GM18861 (cell line): ENCODE measurements around the gene ANKRD28.

ENCODE experiments used
- ATAC-seq: cut with Tn5 transposase; IDR thresholded peaks from one replicate; pipeline ENCODE4 v1.9.1; 2021; ENCODE audit not compliant: unreplicated experiment

Gene ANKRD28

DNA sequence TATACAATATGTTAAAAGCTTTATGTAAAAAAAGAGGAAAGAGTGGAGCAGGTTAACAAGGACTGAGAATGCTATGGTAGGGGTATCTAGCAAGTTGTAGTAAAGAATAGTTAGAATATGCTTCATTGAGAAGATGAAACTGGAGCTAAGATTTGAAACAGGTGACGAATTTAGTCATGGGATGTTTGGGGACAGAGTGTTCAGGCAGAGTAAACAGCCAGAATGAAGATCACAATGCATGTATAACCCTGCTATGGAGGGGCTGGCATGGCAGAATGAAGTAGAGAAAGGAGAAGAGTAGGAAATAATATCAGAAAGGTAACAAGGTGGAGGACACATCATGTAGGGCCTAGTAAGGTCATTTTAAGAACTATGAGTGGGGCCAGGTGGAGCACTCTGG lies 124.2 kb downstream of the ANKRD28 start:
- no peak for ATAC-seq

DNA sequence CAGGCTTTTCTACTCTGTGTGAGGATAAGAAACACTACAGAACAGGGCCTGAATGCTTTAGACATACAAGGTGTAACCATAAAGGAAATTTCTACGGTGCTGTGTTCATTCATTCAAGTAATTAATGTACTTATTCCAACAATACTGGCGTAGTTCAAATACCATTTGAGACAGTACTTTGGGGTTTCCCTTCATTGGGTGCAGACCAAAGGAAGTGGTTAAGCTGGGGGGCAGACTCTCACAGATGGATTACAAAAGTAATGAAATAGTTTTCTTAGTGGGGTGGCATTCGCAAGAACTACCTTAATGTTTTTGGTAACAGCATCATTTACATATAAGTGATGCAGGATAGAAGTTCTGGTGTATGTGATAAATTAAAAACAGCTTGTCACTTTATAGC lies 130.3 kb downstream of the ANKRD28 start:
- peak; percentile 54 for ATAC-seq

DNA sequence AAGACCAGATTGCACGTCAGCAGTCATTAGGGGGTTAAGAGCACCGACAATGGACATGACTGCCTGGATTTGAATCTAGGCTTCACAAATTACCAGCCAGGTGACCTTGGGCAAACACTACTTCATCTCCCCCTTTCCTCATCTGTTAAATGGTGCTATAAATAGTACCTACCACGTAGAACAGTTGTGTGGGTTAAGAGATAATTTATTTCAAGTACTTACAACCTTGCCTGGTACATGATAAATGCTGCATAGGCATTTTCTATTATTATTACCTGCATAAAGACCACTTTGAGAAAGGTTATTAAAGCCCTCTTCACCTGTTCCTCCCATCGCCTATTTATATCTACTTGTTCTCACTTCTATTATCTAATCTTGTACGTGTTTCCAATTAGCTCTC lies 131.5 kb downstream of the ANKRD28 start:
- ATAC-seq, result no peak

DNA sequence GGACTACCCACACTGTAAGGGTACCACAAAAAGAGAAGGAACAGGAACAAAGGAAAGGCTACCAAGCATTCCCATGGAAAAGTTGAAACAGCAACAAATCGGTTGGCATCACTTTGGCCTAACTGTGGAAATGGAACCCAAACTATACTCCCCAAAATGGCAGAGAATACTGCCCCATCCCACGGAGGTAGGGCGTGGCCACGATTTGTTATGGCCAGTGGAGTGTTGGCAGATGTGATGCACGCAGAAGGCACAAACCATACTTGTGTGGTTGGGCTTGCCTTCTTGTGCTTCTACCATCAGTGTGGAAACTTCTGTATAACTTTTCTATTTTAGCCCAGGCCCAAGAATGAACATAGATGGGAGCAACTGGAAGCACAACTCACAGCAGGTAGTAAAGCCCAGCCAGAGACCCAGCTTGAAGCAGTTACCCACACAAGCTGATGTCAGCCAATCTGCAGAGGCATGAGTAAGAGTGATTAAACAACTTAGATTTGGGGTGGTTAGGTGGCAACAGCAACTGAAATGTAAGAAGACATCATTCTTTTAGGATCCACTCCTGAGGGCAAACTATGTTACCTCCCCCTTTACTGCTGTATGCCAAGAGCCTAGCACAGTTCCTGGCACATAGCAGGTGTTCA lies 132.1 kb downstream of the ANKRD28 start:
- no peak for ATAC-seq

DNA sequence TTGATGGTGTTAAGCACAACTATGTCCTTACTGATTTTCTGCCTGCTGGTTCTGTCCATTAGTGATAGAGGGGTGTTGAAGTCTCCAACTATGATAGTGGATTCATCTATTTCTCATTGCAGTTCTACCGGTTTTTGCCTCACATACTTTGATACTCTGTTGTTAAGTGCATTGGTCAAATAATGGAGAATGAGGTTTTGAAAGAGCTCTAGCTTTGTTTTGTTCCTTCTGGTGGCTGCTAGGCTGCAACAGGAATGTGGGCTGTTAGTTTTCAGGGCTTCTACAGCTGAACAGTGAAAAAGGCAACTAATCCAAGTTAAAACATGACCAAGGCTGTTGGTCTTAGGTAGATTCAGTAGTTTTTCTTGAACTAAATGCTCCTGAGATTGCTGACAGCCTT lies 133.6 kb downstream of the ANKRD28 start:
- ATAC-seq, result no peak

DNA sequence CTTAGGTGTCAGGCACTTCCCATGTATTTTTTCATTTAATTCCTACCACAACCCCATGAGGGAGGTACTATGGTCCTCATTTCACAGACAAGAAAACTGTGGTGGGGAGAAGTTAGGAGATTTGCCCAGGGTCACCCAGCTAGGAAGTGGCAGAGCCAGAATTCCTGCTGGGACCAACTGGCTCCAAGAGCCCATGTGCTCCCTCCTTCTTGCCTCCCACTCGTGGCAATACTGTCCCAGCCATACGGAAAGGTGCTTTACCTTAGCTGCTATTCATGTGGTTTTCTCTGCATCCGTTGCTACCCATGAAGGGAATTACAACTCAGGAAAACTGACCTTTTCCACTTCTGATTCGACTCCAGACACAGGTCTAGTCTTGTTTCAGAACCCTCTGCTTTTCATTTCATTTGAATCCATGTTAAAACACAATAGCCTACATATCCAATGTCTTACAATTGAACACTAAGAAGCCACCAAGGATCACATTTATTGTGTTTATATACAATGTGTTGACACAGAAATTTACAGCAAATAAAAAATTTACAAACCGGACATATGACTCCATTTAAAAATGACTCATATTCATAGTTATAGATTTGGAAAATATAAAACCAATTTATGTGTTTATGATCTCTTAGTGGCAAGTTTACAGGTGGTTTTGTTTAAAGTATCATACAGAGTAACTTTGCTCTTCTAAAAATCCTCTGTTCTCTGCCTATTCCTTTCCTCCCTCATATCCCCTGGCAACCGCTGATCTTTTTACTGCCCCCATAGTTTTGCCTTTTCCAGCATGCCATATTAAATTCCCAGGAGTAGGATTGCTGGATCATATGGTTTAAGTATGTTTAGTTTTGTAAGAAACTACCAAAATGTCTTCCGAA lies 137.5 kb downstream of the ANKRD28 start:
- no peak for ATAC-seq

DNA sequence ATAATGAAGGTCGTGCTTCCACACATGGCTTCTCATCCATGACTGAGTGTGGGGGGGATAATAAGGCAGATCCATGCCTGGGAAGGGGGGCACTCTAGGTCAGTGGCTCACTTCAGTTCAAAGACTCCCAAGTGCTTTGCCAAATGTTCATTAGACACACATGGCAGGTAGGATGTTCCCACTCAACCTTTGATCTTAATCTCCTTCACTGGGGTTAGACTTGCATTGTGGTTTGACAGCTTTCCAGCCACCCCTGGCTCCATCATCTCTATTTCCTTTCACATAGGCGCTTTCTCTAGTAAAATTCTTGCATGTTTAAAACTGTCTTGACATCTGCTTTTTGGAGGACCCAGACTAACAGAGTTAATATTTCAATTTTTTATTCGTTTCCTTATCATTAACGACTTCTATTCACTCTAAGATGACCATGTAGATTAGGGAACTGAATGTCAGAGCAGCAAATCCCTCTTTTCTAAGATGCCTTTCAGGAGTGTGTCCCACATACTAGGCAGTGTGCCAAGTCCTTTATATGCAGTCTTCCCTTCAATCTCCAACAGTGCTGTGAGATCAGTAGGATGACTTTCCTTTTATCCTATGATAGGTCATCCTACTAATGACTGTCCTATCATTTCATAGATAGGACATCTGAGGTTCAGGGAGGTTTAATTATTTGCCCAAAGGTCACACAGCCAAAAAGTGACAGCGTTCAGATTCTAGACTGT lies 138.4 kb downstream of the ANKRD28 start:
- ATAC-seq, result no peak

DNA sequence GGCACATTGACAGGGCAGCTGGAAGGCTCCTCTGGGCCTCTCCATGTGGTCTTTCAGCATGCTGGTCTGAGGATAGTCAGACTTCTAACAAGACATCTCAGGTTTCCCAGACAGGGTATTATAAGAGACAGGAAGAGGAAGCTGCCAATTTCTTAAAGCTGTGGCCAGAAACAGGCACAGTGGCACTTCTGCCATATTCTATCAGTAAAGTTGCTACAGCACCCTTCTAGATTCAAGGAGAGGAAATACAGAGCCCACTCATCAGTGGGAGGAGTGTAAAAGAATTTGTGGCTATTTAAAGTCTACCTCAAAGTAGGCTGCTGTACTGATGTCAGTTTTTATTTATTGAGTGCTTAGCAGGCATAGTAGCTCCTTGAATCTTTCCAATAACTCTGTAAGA lies 140.8 kb downstream of the ANKRD28 start:
- ATAC-seq, result no peak

DNA sequence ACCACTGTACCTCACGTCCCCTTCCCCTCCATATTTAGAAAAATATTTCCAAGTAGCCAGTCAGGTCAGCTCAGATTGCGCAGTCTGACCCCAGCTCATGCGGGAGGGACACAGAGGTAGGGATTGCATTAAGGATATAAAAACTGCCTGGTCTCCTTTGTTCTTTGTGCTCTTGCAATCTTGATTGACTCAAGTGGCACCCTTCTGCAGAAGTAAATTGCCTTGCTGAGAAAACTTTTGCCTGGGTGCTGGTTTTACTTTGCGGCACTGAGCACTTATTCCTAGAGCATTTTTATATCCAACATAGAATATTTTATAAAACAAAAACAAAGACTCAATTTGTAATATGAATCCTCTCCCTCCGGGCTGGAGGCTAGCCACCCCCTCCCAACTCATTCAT lies 141.4 kb downstream of the ANKRD28 start:
- ATAC-seq, result no peak

DNA sequence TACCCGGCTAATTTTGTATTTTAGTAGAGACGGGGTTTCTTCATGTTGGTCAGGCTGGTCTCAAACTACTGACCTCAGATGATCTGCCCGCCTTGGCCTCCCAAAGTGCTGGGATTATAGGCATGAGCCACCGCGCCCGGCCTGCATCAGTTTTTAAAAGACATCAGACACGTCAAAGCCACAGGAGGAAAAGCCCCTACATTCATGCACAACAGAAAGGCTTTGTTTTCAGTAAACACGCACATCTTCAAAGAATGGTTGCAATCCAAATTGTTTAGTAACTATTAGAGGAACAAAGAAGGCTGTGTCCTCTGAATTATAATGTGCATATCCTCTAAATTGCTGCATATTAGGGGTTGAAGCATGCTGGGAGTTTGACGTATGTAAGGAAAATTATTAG lies 142.9 kb downstream of the ANKRD28 start:
- ATAC-seq, result no peak

DNA sequence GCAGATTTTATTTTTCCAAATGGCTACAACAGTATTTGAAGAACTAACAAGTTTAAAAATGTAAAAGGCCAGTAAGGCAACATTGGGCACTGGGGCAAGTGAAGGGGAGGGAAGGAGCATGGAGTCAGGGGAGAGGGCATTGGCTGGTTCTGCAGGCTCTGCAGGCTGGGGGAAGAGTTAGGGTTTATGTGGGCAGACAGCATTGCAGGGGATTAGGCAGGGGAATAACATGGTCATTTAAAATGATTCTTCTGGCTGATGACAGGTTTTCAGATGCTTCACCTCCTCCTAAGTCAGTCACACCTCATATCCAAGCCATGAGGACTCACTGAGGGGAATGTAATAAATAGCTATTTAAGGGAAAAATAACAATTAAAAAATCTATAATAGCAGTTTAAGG lies 143.7 kb downstream of the ANKRD28 start:
- ATAC-seq, result no peak

DNA sequence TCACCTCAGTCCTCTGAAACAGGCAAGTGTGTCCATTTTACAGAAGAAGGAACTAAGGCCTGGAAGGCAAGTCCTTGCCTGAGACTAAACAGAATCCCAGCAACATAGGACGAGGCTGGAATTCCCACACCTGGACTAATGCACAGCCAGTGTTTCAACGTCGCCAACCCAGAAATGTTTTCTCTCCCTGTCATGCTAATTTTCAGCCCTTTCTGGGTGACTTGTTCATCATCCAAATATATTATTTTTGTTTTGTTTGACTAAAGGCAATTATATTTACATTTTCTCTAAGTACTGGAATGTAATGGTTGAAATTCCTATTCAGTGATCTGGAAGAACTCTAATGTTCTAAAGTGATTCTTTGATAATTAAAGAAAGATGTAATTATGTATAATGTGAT lies 144.5 kb downstream of the ANKRD28 start:
- no peak for ATAC-seq

DNA sequence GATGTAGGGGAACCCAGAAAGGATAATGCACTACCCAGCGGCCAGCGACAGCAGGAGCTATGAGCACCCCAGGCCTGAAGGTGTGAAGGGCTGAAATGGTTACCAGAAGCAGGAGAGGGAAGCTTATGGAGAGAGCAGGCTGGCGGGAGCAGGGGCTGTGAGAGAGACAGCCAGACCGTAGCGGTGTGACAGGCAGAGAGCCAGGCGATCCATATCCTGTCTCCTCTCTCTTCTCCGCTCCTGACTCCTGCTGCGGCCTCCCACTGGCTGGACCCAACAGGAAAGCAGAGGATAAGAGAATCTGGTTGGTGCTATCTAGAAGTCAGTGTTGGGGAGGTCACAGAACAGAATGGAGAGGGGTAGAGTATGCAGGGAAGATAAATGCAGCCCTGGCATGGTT lies 146.4 kb downstream of the ANKRD28 start:
- no peak for ATAC-seq

DNA sequence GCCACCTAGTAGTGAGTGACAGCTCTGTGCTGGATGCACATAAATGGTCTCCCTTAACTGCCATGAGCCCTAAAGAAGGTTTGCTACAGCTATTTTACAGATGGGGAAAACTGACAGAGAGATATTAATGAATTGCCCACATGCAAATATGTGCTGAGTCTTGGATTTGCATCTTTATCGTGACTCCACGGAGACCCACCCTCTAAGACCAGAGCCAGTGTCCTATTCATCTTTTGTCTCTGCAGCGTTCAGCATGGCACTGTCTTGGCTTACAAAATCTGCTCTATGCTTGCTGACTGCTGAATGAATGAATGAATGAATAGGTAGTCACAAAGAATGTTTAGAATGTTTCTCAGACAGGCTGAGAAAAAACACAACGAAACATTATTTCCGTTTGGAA lies 147.9 kb downstream of the ANKRD28 start:
- ATAC-seq, result no peak

DNA sequence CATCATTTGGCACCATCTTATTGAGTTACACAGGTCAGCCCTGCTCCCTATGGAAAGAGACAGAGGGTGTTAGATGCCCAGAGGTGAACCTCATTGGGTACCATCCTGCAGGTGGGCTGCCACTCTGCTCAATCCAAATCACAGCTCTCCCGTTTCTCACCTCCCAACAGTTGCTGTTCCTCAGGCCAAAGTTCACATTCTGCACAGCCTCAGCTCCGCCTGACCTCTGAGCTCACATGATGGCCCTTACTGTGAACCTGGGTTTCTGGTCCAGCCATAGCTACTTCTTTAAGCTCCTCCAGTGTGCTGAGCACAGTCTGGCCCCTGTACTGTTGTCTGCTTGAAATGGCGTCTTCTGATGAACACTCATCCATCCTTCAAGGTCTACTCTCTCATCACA lies 148.4 kb downstream of the ANKRD28 start:
- ATAC-seq, result no peak

DNA sequence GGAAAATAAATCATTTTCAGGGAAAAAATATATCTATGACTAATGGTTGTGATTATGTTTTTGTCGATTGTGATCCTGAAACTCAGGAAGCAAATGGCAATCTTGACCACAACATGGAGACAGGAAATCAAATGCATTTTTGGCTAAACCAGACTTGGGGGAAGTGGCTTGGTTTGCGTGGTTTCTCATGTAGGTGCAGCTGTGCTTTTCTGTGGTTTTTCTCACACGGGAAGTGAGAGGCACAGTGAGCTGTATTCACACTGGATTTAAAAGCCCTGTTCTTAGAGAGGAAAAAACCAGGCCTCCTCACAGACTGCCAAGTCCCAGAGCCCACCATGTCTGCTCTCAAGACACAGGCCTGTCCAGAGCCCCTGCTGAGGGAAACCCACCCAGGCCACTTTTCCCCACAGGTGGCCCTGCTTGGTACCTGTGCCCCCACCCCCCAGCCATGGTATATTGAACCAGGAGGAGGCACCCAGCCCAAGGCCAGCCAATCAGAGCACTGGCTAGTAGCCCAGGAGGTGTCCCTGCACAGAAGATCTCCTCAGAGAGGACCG lies 150.1 kb downstream of the ANKRD28 start:
- peak; percentile 78 for ATAC-seq

DNA sequence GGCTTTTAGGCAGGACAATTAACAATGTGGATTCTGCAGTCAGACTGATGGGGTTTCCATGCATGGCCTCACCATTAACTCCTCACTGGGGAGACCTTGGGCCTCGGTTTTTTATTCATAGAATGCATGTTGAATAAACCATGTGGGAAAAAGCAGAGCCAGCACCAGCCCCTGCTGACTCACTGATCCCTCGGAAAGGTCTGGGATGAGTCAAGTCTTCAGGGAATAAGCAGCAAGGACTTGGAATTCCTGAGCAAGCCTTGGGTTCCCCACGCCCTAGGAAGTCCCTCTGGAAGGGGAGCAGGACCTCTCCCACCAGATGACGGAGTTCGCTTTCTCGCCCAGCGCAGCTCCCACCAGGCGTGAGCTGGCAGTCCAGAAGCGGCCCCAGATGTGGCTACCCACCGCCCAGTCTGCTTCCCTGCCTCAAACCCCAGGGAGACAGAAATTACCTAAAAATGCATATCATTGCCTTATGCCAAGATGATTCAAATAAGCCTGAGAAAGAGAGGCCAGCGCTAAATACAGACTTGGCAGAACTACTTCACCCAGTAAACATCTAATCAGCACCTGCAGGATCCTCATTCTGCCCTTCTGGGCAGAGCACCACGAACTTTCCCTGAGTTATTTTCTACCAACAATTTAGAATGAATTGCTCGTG lies 150.8 kb downstream of the ANKRD28 start:
- ATAC-seq, result peak; percentile 15

DNA sequence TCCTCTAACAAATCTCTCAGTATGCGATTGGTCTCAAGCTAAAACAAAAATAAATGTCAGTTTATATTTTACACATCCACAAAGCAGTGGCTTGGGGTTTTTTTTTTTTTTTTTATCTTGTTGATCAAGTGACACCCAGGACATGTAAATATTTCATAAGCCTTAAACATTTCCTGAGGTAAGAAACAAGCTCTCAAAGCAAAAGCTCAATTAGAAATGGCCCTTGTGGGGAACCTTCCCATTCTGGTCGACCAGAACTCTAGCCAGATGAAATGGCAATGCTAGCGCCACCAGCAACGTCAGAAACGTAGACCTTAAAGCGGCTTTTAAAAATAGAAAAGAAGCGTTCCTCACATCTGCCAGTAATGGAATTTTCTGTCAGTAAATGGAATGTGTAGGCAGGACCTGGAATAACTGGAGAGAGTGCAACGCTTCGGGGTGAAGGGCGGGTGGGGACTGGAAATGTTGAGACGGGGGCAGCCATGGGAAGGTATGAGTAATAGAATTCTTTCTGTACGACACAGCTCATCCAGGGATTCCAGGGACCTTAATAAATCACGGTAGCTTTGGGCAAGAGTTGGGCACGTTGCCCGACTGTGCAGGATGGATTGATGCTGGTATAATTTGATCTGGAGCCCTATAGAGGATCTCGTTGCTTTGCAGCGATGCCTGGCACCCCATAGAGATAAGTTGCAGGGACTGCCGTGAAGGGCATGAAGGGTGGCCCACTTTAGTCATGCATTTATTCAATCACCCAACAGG lies 151.9 kb downstream of the ANKRD28 start:
- no peak for ATAC-seq

DNA sequence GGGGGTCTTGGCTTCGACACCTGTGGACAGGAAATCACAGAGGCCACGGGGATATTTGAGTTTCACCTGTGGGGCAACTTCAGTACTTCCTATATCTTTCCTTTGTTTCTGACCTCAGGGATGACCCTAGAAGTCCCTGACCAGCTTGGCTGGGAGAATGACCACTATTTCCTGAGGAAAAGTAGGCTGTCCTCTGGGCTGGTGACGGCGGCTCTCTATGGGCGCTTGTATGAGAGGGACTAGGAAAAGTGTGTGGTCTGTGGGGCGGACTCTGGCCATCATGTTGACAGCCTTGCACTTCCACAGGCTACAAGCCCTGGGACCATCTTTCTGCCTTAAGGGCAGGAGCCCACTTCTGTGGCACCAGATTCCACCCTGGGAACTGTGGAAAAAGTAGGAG lies 152.5 kb downstream of the ANKRD28 start:
- no peak for ATAC-seq

DNA sequence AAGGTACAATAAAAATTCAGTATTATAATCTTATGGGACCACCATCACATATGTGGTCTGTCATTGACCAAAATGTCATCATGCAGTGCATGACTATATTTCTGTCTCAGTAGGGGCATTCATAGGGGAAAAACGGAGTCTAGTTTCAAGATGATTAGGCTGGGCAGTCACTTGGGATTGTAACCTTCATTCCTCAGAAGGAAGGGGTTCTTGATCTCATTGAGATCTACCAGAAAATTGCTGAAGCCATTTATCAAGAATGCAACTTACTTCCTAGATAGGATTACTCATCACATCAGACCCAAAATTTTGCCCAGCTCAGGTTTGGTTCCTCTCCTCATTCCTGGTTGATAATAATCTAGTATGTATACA lies 158.9 kb downstream of the ANKRD28 start:
- ATAC-seq, result no peak
